Stimulated activated CD4-positive, alpha-beta T cell treated with anti-CD3 and anti-CD28 coated beads, TNF-alpha, amount 100 ng/mL, for 1 hour (primary cell): ENCODE measurements around the gene OR11G2.
"Not testable (repeated sequence)": the region's sequence is repeated elsewhere in the genome, so short reads cannot be mapped to it uniquely, and the experiment has no call there.

ENCODE experiments used
- DNase-seq, 3 donors: peaks; one replicate each; pipeline ENCODE4 v3.0.0-alpha.2; 2020; ENCODE audit warnings: low read depth in 3 of 3, low spot score in 1 of 3

Gene OR11G2

GRCh38 chr14:20219033-20219432, 28.3 kb downstream of the OR11G2 start:
- DNase-seq = no peak

GRCh38 chr14:20223410-20223809, 32.7 kb downstream of the OR11G2 start, which contains the start of gene OR11H6:
OR11H6 (plus strand) TSS chr14:20223710; CDS start chr14:20223710, 0 bp downstream.
- DNase-seq = no peak

GRCh38 chr14:20228681-20229080, 38.0 kb downstream of the OR11G2 start, which contains the start of gene OR11H7:
OR11H7 (plus strand) TSS chr14:20228981.
- DNase-seq = no peak

GRCh38 chr14:20235415-20235814, 44.7 kb downstream of the OR11G2 start:
- DNase-seq = not testable (repeated sequence)

GRCh38 chr14:20247646-20248246, 57.0 kb downstream of the OR11G2 start:
- no peak for DNase-seq
